Glomerular endothelial cell (primary cell): Measurements from ENCODE around the gene IER3IP1. TPM values are rescaled to one million over a fixed set of nuclear protein-coding genes. Genes with fewer than 3 reads are reported as not detected.
"Not testable (repeated sequence)": the region's sequence is repeated elsewhere in the genome, so short reads cannot be mapped to it uniquely, and the experiment has no call there.

Experiments used
- DNase-seq: peaks from one replicate; pipeline ENCODE4 v3.0.0-alpha.2; 2011; ENCODE audit warnings: low read depth, low spot score; ENCODE audit errors: extremely low read depth
- total RNA-seq: library from RNA; depleted of rRNA; stranded (reverse); fragments of >200 nt; gene quantifications from 2 replicates; pipeline ENCODE4 v1.2.3, GENCODE V29; 2015

IER3IP1 gene
- total RNA-seq, 1 donor from 2014 or later, result 15.9 TPM

- no peak for DNase-seq
Observed at GRCh38 chr18:47163241-47163640, 12.9 kb downstream of the IER3IP1 start.

DNA sequence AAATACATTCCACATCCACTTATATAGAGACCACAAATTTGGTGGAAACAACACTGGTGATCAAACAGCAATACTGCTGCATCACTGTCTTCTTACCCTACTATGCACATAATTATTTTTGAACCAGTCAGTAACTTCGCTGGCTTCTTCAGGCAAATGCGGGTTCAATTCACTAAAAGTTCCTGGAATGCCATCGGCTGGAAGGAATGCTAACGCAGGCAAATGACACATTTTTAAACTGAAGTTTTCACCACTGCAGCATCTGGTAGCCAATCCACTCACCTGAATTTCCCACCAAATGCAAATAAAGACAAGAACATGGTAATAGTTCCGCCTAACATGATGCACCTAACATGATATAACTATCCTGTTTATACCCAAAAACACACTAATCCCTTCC, 15.9 kb downstream of the IER3IP1 start:
- DNase-seq, result no peak

- DNase-seq, result not testable (repeated sequence)
Observed at GRCh38 chr18:47158404-47158803, 17.8 kb downstream of the IER3IP1 start.

GRCh38 chr18:47151439-47151838, 24.7 kb downstream of the IER3IP1 start:
- no peak for DNase-seq

GRCh38 chr18:47150824-47151366, 25.3 kb downstream of the IER3IP1 start:
- no peak for DNase-seq

- no peak for DNase-seq
Observed at GRCh38 chr18:47150029-47150823, 25.9 kb downstream of the IER3IP1 start, which contains the start of gene HDHD2. TSS of gene HDHD2 (minus strand) at chr18:47150500. CDS start at chr18:47136439, 14,061 bp downstream.

- no peak for DNase-seq
Observed at GRCh38 chr18:47149457-47150028, 26.6 kb downstream of the IER3IP1 start.

GRCh38 chr18:47146206-47146605, 30.0 kb downstream of the IER3IP1 start:
- DNase-seq, result no peak

DNA sequence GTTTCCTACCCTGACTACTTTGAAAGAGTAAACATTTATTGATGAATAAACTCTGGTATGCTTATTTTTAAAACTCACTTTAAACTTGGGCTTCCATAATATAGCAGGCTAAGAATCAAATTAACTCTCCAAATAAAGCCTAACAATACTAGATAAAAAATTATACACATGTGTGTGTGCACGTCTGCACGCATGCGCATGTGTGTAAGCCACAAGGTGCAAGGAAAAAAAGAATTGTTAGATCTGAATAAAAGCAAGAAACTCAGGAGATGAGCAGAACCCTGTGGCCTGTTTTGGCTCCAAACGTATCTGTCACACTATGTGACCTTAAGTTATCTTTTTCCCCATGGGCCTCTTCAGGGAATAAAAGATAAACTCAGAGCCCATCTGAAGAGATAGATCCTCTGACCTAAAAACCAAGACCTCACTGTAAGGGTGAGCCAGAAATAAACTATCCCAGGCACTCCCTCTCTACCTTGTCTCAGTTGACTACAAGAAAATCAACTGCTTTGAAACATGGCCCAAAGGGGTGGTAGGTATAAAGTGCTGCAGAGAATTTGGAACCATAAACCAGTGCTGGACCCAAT, 32.2 kb downstream of the IER3IP1 start:
- no peak for DNase-seq

DNA sequence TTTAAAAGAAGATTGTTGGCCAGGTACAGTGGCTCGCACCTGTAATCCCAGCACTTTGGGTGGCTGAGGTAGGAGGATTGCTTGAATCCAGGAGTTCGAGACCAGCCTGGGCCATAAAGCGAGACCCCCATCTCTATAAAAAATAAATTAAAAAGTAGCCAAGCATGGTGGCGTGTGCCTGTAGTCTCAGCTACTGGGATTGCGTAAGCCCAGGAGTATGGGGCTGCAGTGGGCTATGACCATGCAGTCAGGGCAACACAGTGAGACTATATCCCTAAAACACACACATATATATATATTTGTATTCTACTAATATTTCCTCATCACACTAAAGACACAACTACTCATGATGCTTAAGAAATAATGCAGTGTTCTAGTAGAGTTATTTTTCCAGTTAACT, 33.0 kb downstream of the IER3IP1 start:
- no peak for DNase-seq

GRCh38 chr18:47141289-47141688, 34.9 kb downstream of the IER3IP1 start:
- no peak for DNase-seq

- DNase-seq, result no peak
Observed at GRCh38 chr18:47121146-47121545, 55.0 kb downstream of the IER3IP1 start.

GRCh38 chr18:47120428-47120827, 55.7 kb downstream of the IER3IP1 start:
- no peak for DNase-seq

- no peak for DNase-seq
Observed at GRCh38 chr18:47118981-47119380, 57.2 kb downstream of the IER3IP1 start.

DNA sequence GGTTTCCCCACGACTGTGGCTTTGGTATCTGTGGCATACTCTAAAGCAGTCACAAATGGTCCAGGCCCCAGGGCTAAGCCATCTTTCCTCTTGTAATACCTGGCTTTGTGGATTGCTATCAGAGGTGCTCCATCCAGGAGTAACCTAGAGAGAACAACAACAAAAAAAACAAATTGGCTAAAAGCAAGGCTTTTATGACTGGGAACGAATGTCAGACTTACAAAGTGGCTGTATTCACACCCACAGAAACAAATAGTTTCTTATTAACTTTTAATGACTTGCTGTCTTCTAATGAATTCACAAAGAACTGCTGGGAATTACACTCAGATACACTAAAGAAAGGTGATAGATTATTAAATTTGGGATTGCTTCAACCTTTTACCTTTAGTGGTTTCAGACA, 61.0 kb downstream of the IER3IP1 start:
- DNase-seq, result no peak

- no peak for DNase-seq
Observed at GRCh38 chr18:47113796-47114540, 62.2 kb downstream of the IER3IP1 start.

- no peak for DNase-seq
Observed at GRCh38 chr18:47110492-47111274, 65.5 kb downstream of the IER3IP1 start.

GRCh38 chr18:47109720-47110119, 66.4 kb downstream of the IER3IP1 start:
- no peak for DNase-seq

DNA sequence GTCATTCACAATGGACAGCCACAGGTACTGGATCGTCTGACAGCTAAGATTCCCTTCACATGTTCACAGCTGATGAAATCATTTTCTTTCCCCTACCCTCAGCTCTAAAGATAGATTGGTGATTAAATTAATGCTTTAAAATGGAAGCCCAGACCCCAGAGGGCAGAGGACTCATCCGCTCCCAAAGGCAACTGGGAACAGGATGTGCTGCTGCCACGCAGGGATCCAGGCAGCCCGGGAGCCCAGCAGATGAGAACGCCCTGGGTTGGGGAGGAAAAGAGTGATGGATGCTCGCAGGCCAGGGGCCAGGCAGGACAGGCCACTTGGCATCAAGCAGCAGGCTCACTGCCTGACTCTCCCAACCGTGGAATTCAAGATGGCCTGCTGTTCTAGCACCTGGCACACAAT, 67.2 kb downstream of the IER3IP1 start:
- no peak for DNase-seq

DNA sequence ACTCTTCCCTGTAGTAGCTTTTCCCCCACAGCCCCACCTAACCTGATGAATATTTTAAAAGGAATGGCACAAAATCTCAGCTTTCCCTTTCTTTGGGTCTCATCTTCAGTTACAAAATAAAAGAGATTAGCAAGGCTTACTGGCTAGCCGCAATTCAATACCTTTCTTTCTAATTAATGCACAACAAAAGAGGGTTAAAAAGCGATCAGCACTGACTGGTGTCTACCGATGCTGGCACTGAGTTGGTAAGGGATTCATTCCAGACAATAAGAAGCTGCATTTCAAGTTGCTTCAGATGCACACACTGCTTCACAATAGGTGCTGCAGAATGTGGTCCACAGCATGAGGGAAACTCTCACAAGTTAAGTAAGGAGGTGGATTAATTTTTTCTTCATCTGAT, 67.8 kb downstream of the IER3IP1 start:
- DNase-seq, result no peak
